GM23248 (cell line): ENCODE results near the gene CCL18. TPM values are rescaled to one million over a fixed set of nuclear protein-coding genes. Genes with fewer than 3 reads are reported as not detected.
"Not testable (repeated sequence)": the region's sequence is repeated elsewhere in the genome, so short reads cannot be mapped to it uniquely, and the experiment has no call there.

Experiments used
- DNase-seq: peaks from one replicate; pipeline ENCODE4 v3.0.0-alpha.2; 2015
- H2AFZ ChIP-seq: fragments of 200-600 bp; sonication (generic); 2 replicates; pipeline ENCODE4 v1.6.1; 2016; ENCODE audit warnings: antibody characterized with exemption
- H3F3A ChIP-seq: fragments of 200-600 bp; sonication (generic); 2 replicates; pipeline ENCODE4 v1.6.1; 2016; ENCODE audit warnings: mild to moderate bottlenecking, antibody characterized with exemption, mixed run types; ENCODE audit not compliant: insufficient read depth
- H3K27ac ChIP-seq: fragments of 200-600 bp; sonication (generic); 2 replicates; pipeline ENCODE4 v1.5.1; 2016; ENCODE audit warnings: mild to moderate bottlenecking
- H3K27me3 ChIP-seq: fragments of 200-600 bp; sonication (generic); replicated peaks from 2 replicates; pipeline ENCODE4 v1.6.1; 2016; ENCODE audit warnings: mild to moderate bottlenecking; ENCODE audit not compliant: insufficient read depth
- H3K36me3 ChIP-seq: fragments of 200-600 bp; sonication (generic); 2 replicates; pipeline ENCODE4 v1.6.1; 2016; ENCODE audit warnings: low read depth, mild to moderate bottlenecking
- H3K4me1 ChIP-seq: fragments of 200-600 bp; sonication (generic); 2 replicates; pipeline ENCODE4 v1.6.1; 2016; ENCODE audit warnings: mild to moderate bottlenecking; ENCODE audit not compliant: insufficient read depth
- H3K4me2 ChIP-seq: fragments of 200-600 bp; sonication (generic); one replicate; pipeline ENCODE4 v1.6.1; 2016; ENCODE audit warnings: mild to moderate bottlenecking; ENCODE audit not compliant: unreplicated experiment
- H3K4me3 ChIP-seq: fragments of 200-600 bp; sonication (generic); 2 replicates; pipeline ENCODE4 v1.5.1; 2016; ENCODE audit warnings: mild to moderate bottlenecking
- H3K79me2 ChIP-seq: fragments of 200-600 bp; sonication (generic); 2 replicates; pipeline ENCODE4 v1.6.1; 2016; ENCODE audit warnings: mild to moderate bottlenecking; ENCODE audit not compliant: insufficient read depth
- H3K9ac ChIP-seq: fragments of 200-600 bp; sonication (generic); 2 replicates; pipeline ENCODE4 v1.6.1; 2016; ENCODE audit warnings: mild to moderate bottlenecking
- H3K9me2 ChIP-seq: fragments of 200-600 bp; sonication (generic); 2 replicates; pipeline ENCODE4 v1.6.1; 2016; ENCODE audit warnings: mixed run types, mild to moderate bottlenecking, moderate library complexity; ENCODE audit not compliant: insufficient read depth
- H3K9me3 ChIP-seq: fragments of 200-600 bp; sonication (generic); one replicate; pipeline ENCODE4 v1.6.1; 2017; ENCODE audit warnings: low read depth
- H4K20me1 ChIP-seq: fragments of 200-600 bp; sonication (generic); 2 replicates; pipeline ENCODE4 v1.6.0; 2016; ENCODE audit not compliant: insufficient read depth
- EZH2 ChIP-seq: fragments of 200-600 bp; sonication (generic); IDR thresholded peaks from 2 replicates; pipeline ENCODE4 v1.6.1; 2018; ENCODE audit warnings: antibody characterized with exemption, mild to moderate bottlenecking; ENCODE audit not compliant: insufficient read depth, poor library complexity, severe bottlenecking
- EZH2phosphoT487 ChIP-seq: fragments of 200-600 bp; sonication (generic); IDR thresholded peaks from 2 replicates; pipeline ENCODE4 v1.6.1; 2018; ENCODE audit warnings: antibody characterized with exemption, moderate library complexity, mild to moderate bottlenecking, low read depth; ENCODE audit not compliant: insufficient read depth
- WGBS, 2 experiments: methylation state at CpG; one replicate each; pipeline ENCODE4 v1.1.6; 2015 to 2017; ENCODE audit warnings: low lambda C conversion rate in 2 of 2, low coverage in 1 of 2; ENCODE audit errors: missing lambda C conversion rate in 2 of 2; 5-methylcytosine and 5-hydroxymethylcytosine counted together
- in situ Hi-C: fragments of 300-500 bp; cut with MboI; formaldehyde crosslinking; loops from 2 replicates; pipeline ENCODE4 v1.15.0; 2020
- polyA plus RNA-seq: library from polyadenylated mRNA; unstranded; fragments of >200 nt; fragmentation: Nextera tagmentation; extraction: Ambion mirVana; gene quantifications from 2 replicates; pipeline ENCODE4 v1.2.1, GENCODE V29; 2016
- total RNA-seq: library from RNA; depleted of rRNA; stranded (reverse); fragments of >200 nt; shearing (Covaris generic); gene quantifications from 2 replicates; pipeline ENCODE4 v1.2.3, GENCODE V29; 2014

The CCL18 gene
- total and polyA plus RNA-seq, 2 experiments from 2014 or later, result not detected

- Histone ChIP-seq H3K9me2 (no peaks in the 10 kb centered on the region; the same call in 1 of the 2 replicates), H3K4me1 (no peaks in the 10 kb centered on the region), H4K20me1 (no peaks in the 10 kb centered on the region), H2AFZ (no peak overlapping the region), H3K4me2 (no peak overlapping the region), H3K9me3 (no peaks in the 10 kb centered on the region), H3K9ac (no peak overlapping the region), H3K27ac (no peak overlapping the region), H3K36me3 (no peaks in the 10 kb centered on the region), H3F3A (no peaks in the 10 kb centered on the region), H3K4me3 (no peak overlapping the region), H3K79me2 (no peaks in the 10 kb centered on the region), H3K27me3 (no peaks in the 10 kb centered on the region; the same call in 1 of the 2 replicates)
- TF ChIP-seq EZH2 (no peak), EZH2phosphoT487 (no peak)
- in situ Hi-C loops, result no loop called here
- DNase-seq, result no peak
- WGBS, 2 experiments, result 36% methylated on average over 1 of the region's 1 CpG
Observed at GRCh38 chr17:36094232-36094631, 30.2 kb downstream of the CCL18 start.

- DNase-seq, result no peak
- Histone ChIP-seq H3K9me2 (no peaks in the 10 kb centered on the region; the same call in 1 of the 2 replicates), H3F3A (no peaks in the 10 kb centered on the region), H3K27me3 (no peaks in the 10 kb centered on the region; the same call in 1 of the 2 replicates), H3K36me3 (no peaks in the 10 kb centered on the region), H3K27ac (no peak overlapping the region), H3K9ac (no peak overlapping the region), H2AFZ (no peak overlapping the region), H3K4me1 (no peaks in the 10 kb centered on the region), H3K9me3 (no peaks in the 10 kb centered on the region), H3K4me3 (no peak overlapping the region), H3K4me2 (no peak overlapping the region), H3K79me2 (no peaks in the 10 kb centered on the region), H4K20me1 (no peaks in the 10 kb centered on the region)
- in situ Hi-C loops, result no loop called here
- TF ChIP-seq EZH2, result no peak
- no peak for TF ChIP-seq EZH2phosphoT487
- WGBS, 2 experiments, result 58 to 67% methylated on average over 6 to 7 of the region's 7 CpGs
Observed at GRCh38 chr17:36094746-36095145, 30.7 kb downstream of the CCL18 start.

- no peaks in the 10 kb centered on the region for H3K9me3 ChIP-seq
- H3K36me3 ChIP-seq, result no peaks in the 10 kb centered on the region
- DNase-seq, result no peak
- WGBS, 2 experiments, result 0% methylated on average over 1 of the region's 1 CpG
- H4K20me1 ChIP-seq, result no peaks in the 10 kb centered on the region
- no peak overlapping the region for H2AFZ ChIP-seq
- H3K4me1 ChIP-seq, result no peaks in the 10 kb centered on the region
- H3K9me2 ChIP-seq, result no peaks in the 10 kb centered on the region; the same call in 1 of the 2 replicates
- no peak overlapping the region for H3K4me2 ChIP-seq
- no peaks in the 10 kb centered on the region for H3K79me2 ChIP-seq
- H3K9ac ChIP-seq, result no peak overlapping the region
- no peak for TF ChIP-seq EZH2phosphoT487
- no peak for TF ChIP-seq EZH2
- no peaks in the 10 kb centered on the region; the same call in 1 of the 2 replicates for H3K27me3 ChIP-seq
- H3K4me3 ChIP-seq, result no peak overlapping the region
- in situ Hi-C loops, result no loop called here
- H3F3A ChIP-seq, result no peaks in the 10 kb centered on the region
- no peak overlapping the region for H3K27ac ChIP-seq
Observed at GRCh38 chr17:36095992-36096391, 31.9 kb downstream of the CCL18 start.

- H3K79me2 ChIP-seq, in situ Hi-C loops, H2AFZ ChIP-seq, H3K9ac ChIP-seq, H4K20me1 ChIP-seq, H3F3A ChIP-seq, H3K27ac ChIP-seq, DNase-seq, H3K36me3 ChIP-seq, H3K27me3 ChIP-seq, H3K9me2 ChIP-seq, H3K4me2 ChIP-seq, H3K4me1 ChIP-seq, H3K4me3 ChIP-seq, H3K9me3 ChIP-seq: not testable (repeated sequence)
- WGBS, 2 experiments, result 0 to 26% methylated on average over 1 of the region's 1 CpG
Observed at GRCh38 chr17:36099004-36099403, 34.9 kb downstream of the CCL18 start.

- H3K4me3 ChIP-seq, DNase-seq, H3F3A ChIP-seq, H3K4me2 ChIP-seq, H3K9me2 ChIP-seq, H3K4me1 ChIP-seq, H3K36me3 ChIP-seq, H3K9me3 ChIP-seq, H4K20me1 ChIP-seq, H3K79me2 ChIP-seq, H3K27me3 ChIP-seq, H3K9ac ChIP-seq, H3K27ac ChIP-seq, H2AFZ ChIP-seq, in situ Hi-C loops: not testable (repeated sequence)
- WGBS, 2 experiments, result 35 to 46% methylated on average over 6 of the region's 6 CpGs
Observed at GRCh38 chr17:36103401-36103975, 39.4 kb downstream of the CCL18 start, which contains the start of gene CCL4. Gene CCL4, plus strand, starts transcription at chr17:36103827. Its CDS starts 79 bp downstream, at chr17:36103906.

GRCh38 chr17:36104246-36104645, 40.2 kb downstream of the CCL18 start:
- 39 to 42% methylated on average over 6 to 7 of the region's 7 CpGs for WGBS, 2 experiments
- H3K27ac ChIP-seq, H3K27me3 ChIP-seq, H3K9ac ChIP-seq, H4K20me1 ChIP-seq, H3K9me3 ChIP-seq, H3K36me3 ChIP-seq, H3K4me3 ChIP-seq, H3F3A ChIP-seq, DNase-seq, H3K4me2 ChIP-seq, H3K9me2 ChIP-seq, H3K79me2 ChIP-seq, H2AFZ ChIP-seq, H3K4me1 ChIP-seq, in situ Hi-C loops: not testable (repeated sequence)
